HG03139 (cell line): ENCODE results near the gene UBE2H.
"Not testable (repeated sequence)": the region's sequence is repeated elsewhere in the genome, so short reads cannot be mapped to it uniquely, and the experiment has no call there.

Experiments used
- ATAC-seq: cut with Tn5 transposase; IDR thresholded peaks from one replicate; pipeline ENCODE4 v1.9.1; 2021; ENCODE audit not compliant: unreplicated experiment

Gene UBE2H

GRCh38 chr7:129845972-129846327 lies 106.8 kb downstream of the UBE2H start:
- no peak for ATAC-seq

- ATAC-seq, result no peak
Measured at GRCh38 chr7:129845178-129845971, 107.4 kb downstream of the UBE2H start.

DNA sequence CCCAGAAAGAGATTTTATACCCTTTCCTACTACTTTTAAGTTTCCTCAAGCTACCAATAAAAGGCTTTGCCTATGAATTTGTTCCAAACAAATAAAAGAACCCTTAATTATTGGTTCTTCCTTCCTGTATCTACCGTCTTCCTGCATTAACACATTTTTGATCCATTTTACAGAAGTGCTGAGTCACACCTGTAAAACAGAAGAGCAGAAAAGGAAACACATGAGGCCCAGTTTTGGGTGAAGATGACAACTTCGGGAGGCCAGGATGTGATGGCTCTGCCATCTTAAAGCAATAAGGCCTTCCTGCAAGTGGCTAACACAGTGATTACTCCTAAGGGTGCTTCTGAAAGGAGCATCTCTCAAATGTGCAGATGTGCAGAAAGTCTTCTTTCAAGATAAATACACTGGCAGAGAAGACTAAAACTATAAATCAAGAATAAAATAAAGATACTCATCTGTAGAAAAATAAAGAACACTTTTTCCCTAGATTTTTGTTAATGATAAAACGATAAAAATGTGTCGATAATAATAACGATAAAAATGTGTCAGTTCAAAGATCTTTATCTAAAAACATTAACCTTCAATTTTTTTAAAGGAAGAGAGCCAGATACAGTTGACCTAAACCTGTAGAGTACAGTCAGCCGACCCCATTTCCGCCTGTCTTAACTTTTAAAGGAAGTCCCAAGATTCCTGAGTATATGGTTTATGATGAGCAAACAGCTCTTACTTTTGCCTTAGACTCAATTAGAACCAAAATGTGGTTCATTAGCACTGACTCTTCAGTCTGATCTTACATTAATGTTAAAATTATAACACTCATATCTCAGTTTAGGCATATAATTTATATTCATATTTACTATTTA lies 108.6 kb downstream of the UBE2H start:
- no peak for ATAC-seq

DNA sequence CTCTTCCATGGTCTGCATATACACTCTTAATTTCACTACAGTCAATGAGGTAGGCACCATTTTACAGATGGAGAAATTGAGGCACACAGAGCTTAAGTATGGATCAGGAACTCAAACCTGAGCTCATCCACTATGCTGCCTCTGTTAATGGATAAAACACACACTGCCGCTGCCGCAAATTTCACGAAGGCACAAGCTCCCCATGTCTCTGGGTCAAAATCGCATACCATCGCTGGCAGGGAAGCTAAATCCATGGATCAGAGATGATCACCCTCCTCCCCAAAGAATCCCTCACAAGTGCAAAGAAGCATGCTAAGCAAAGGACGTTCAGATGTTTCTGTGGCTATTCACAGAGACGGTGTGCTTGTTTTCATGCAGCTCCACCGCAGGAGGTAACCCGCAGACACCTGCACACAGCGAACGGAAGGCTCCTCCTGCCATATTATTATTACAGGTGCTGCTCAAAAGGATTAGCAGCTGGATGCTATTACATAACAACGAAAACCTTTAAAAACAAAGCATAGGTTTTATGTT lies 109.3 kb downstream of the UBE2H start:
- no peak for ATAC-seq

DNA sequence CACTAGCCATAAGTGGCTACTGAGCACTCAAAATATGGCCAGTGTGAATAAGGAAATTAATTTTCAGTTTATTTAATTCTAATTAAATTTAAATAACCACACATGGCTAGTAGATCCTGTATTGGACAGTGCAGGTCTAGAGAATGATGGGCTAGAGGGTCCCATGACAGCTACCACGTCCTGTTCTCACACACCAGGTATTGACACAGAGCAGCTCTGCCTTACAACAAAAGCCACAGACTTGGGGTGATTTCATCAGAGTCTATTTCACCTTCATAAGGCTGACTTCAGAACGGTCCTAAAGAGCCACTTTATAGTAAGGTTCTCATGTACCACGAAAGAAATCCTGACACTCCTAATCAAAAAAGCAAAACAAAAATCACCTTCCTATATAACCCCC lies 111.3 kb downstream of the UBE2H start:
- ATAC-seq, result no peak

GRCh38 chr7:129840757-129841156 lies 112.0 kb downstream of the UBE2H start:
- ATAC-seq, result no peak

- no peak for ATAC-seq
Measured at GRCh38 chr7:129836983-129837382, 115.8 kb downstream of the UBE2H start.

- no peak for ATAC-seq
Measured at GRCh38 chr7:129835569-129835968, 117.2 kb downstream of the UBE2H start.

GRCh38 chr7:129833353-129833752 lies 119.4 kb downstream of the UBE2H start:
- not testable (repeated sequence) for ATAC-seq

GRCh38 chr7:129832701-129833227 lies 120.0 kb downstream of the UBE2H start:
- no peak for ATAC-seq

GRCh38 chr7:129832282-129832681 lies 120.5 kb downstream of the UBE2H start:
- ATAC-seq, result no peak

- no peak for ATAC-seq
Measured at GRCh38 chr7:129831424-129832058, 121.2 kb downstream of the UBE2H start.

DNA sequence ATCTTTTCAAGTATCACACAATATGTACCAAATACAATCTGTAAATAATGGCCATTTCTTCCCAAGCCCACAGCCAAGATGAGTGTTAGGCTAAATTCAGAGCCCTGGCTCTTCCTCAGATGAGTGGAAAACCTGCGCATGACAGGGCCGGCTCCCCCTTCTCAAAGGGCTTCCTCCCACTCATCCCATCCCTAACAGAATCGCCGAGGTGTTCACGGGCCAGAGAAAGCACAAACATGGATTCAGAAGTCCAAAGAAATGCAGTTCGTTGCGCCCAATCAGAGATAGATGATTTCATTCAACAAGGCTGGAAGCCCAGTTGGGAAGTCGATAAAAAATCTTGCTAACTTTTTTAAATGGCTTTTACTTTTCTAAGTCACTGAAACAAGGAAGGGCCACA lies 121.8 kb downstream of the UBE2H start:
- no peak for ATAC-seq

GRCh38 chr7:129829737-129830631 lies 122.8 kb downstream of the UBE2H start:
- no peak for ATAC-seq

DNA sequence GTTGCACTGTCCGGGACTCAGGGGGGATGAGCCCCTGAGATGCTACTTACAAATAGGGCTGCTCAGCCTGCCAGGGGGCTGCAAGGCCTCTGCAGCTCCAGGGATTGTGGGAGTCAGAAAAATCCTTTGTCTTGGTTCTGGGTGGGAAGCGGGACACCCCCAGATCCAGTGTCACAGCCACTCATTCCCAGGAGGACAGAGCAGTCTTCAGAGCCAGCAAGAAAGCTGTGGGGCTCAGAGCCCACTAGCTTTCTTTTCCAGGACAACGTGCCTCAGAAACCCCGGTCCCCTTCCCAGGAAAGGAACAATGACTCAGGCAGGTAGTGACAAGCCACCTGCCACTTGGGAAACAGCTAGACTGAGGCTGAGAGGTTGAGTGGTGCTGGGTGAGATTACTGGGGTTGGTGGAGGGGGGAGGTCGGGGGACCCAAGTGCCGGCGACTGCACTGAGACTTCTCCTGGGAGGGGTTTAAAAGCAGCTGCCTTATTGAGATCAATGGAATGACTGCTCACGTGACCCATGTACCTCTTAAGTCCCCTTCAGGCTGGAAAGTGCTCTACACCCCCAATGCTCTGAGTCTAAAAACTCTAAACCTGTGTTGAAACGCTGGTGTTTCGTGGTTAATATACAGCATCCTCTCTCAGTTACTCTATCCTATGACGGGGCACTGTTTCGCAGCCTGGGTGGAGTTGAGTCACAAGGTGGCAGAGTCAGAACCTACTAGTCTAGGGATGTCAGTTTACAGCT lies 123.6 kb downstream of the UBE2H start:
- ATAC-seq, result no peak

DNA sequence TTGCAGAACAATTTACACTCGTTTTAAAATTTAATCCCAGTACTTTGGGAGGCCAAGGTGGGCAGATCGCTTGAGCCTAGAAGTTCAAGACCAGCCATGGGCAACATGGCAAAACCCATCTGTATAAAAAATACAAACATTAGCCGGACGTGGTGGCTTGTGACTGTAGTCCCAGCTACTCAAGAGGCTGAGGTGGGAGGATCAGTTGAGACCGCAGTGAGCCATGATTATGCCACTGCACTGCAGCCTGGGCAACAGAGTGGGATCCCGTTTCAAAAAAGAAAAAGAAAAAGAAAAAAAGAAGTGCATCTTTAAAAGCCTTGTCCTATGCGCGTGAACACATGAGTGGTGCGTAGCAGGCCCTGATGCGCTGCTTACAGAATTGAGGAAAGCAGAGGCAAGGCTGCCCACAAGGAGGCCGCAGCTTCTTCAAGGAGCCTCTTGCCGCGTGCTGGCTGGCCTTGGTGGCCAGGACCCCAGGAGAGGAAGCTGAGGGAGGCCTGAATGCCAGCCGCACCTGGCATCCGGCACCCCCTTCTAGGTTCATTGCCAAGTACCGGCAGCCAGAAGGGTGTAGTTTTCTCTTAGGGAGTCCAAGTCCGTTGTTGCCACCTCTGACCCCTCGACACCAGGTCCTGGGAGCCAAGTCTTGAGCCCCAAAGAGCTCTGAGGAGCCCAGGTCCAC lies 124.5 kb downstream of the UBE2H start:
- ATAC-seq, result no peak

GRCh38 chr7:129827467-129827990 lies 125.2 kb downstream of the UBE2H start:
- no peak for ATAC-seq

DNA sequence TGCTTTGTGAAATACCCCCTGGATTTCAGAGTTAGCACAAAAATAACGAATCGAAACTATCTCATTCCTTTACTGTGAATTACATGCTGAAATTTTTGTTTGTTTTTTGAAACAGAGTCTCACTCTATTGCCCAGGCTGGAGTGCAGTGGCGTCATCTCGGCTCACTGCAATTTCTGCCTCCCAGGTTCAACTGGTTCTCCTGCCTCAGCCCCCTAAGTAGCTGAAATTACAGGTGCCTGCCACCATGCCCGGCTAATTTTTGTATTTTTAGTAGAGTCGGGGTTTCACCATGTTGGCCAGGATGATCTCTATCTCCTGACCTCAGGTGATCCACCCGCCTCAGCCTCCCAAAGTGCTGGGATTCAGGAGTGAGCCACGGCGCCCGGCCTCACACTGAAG lies 125.9 kb downstream of the UBE2H start:
- ATAC-seq, result not testable (repeated sequence)
